NCI-H2171 (cell line): ENCODE results near the gene CRY1.
"Not testable (repeated sequence)": the region's sequence is repeated elsewhere in the genome, so short reads cannot be mapped to it uniquely, and the experiment has no call there.

Experiments used
- DNase-seq: peaks from one replicate; lab custom pipeline; 2025; lab: John Stamatoyannopoulos, UW

Gene CRY1

DNA sequence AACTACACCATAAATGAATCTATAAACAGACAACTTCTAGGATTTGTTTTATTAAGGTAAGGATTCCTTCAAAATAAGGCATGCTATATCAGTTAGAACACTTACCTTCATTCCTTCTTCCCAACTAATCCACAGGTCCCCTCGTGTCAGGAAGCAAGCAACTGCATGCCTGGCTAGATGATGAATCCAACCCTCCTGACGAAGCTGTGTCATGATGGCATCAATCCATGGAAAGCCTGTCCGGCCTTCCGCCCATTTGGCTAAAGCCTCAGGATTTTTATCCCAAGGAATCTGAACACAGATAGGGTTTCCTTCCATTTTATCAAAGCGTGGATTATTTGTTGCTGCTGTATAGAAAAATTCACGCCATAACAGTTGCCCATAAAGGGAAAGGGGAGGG lies 93.9 kb downstream of the CRY1 start:
- no peak for DNase-seq

DNA sequence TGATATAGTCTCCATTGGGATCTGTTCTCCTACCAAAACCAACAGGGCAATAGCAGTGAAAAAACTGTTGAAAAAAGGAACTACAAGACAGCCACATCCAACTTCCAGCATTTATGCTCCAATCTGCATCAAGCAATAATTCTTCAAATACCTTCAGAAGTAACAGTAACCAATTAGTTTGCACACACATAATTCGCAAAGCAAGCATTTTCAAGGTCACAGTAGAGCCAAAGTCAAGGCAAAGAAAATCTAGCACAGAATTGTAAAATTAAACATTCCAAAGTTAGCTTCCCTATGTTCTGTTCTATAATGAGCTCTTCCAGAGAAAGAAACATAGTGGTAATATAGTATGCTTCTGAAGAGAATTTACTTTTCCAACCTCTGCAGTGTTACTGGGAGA lies 95.4 kb downstream of the CRY1 start:
- no peak for DNase-seq

DNA sequence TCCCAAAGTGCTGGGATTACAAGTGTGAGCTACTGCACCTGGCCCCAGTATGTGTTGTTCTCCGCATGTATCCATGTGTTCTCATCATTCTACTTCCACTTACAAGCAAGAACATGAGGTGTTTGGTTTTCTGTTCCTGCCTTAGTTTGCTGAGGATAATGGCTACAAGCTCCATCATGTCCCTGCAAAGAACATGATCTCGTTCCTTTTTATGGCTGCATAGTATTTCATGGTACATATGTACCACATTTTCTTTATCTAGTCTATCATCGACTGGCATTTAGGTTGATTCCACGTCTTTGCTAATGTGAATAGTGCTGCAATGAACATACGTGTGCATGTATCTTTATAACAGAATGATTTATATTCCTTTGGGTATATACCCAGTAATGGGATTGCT lies 97.2 kb downstream of the CRY1 start:
- DNase-seq: not testable (repeated sequence)

DNA sequence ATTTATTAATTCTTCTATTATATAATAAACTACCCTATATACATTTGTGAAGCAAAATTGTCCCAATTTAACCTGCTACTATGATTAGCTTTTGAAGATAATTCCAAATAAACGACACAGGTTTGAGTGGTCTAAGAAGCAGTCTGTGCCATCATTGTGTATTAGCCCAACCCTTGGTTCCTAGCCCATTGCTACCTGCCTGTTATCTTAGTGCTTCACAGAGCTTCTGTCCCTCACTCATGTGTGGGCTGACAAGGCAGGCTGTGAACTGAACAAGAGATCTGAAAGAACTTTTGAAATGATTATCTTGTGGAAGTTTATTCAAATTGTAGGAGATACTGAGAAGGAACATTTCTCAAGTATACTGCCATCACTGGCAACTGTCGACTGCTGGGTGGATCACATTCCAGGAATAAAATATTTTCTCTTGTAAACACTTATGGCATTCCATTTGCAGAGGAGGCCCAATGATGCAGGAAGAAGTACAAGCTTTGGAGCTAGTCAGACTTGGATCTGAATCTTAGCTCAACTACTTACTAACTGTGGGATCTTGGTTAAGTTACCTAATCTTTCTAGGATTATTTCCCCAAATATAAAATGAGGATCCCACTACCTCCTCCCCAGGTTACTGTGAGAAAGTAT lies 98.6 kb downstream of the CRY1 start:
- no peak for DNase-seq

DNA sequence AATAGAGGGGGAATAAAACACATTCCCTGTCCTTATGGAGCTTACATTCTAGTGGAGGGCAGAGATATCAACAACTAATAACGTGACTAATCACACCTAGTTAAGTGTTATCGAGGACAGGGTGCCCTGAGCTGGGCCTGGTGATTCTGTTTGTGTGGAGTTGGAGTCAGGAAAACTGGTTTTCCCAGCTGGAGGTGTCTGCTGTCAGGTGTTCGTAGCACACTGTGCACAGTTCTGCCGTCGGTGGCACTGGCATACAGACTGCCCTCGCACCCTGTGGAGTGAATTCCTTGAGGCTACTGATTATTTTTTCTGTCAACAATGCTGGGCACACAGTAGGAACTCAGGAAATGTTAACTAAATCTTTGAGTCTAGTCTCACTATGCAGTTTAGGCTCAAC lies 105.5 kb downstream of the CRY1 start:
- no peak for DNase-seq

- peak; percentile 92 for DNase-seq
Observed at GRCh38 chr12:106986625-106987389, 106.5 kb downstream of the CRY1 start, which contains the start of gene MTERF2. TSS of gene MTERF2 (minus strand) at chr12:106987146. CDS start at chr12:106978714, 8,432 bp downstream.

DNA sequence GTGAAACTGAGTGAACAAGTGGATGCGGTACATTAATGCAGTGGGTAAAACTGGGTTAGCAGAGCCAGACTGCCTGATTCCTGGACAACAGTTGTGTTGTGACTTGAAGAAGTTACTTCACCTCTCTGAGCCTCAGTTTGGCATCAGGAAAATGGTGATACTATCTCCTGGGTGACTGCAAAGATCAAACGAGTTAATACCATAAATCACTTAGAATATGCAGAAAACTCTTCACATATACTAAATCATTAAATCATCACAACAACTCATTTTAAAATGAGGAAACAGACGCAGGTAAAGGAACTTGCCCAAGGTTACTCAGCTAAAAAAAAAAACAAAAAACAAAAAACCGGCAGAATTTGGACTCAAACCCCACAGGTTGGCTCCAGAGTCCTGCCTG lies 107.2 kb downstream of the CRY1 start:
- DNase-seq: no peak

- no peak for DNase-seq
Observed at GRCh38 chr12:106985479-106985878, 107.9 kb downstream of the CRY1 start.

DNA sequence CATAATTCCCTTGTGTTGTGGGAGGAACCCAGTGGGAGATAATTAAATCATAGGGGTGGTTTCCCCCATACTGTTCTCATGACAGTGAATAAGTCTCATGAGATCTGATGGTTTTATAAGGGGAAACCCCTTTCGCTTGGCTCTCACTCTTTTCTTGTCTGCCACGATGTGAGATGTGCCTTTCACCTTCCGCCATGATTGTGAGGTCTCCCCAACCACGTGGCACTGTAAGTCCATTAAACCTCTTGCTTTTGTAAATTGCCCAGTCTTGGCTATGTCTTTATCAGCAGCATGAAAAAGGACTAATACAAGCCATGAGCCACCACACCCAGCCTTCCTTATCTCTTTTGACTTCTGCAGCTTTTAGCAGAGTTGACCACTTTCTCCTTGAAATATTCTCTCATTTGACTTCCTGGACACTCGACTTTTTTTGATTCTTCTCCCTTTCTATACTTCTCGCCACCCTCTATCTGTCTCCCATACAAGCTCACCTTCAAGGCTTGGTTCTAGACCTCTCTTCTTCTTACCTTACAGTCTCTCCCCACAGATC lies 108.7 kb downstream of the CRY1 start:
- no peak for DNase-seq

DNA sequence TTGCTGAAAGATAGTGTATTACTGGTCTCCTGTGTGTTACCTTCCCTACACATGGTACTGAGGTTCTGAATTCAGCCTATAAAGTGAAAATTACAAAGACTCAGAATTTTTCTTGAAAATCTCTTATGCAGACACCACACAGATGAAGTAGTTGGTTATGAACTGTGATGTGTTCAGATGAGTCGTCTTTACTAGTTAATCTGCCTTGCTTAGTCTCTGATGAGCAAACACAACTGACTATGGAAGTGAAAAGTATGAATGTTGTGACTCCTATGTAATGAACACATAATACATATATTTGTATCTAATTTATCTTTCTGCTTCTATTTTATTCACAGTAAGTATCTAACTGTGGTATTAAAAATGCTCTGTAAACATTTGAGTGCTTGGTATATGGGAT lies 111.1 kb downstream of the CRY1 start:
- DNase-seq: no peak

DNA sequence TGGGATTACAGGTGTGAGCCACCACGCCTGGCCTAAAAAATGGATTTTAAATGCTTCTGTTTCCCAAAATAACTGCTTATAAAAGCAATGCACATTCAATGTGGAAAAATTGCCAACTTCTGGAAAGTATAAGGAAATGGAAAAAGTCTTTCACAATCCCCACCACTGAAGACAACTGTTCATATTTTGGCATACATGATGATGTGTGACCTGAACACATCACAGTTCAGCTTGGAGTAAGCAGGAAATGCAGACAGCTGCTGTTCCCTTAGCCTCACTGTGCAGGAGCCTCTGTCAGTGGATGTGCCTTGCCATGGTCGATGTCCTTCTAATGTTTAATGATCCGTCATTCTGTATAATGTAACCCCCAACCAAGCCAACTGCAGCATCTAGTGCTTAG lies 111.6 kb downstream of the CRY1 start:
- no peak for DNase-seq

GRCh38 chr12:106980944-106981343 lies 112.4 kb downstream of the CRY1 start:
- no peak for DNase-seq

GRCh38 chr12:106978035-106978800 lies 115.1 kb downstream of the CRY1 start:
- DNase-seq: peak; percentile 31

GRCh38 chr12:106976668-106977067 lies 116.7 kb downstream of the CRY1 start:
- DNase-seq: no peak

DNA sequence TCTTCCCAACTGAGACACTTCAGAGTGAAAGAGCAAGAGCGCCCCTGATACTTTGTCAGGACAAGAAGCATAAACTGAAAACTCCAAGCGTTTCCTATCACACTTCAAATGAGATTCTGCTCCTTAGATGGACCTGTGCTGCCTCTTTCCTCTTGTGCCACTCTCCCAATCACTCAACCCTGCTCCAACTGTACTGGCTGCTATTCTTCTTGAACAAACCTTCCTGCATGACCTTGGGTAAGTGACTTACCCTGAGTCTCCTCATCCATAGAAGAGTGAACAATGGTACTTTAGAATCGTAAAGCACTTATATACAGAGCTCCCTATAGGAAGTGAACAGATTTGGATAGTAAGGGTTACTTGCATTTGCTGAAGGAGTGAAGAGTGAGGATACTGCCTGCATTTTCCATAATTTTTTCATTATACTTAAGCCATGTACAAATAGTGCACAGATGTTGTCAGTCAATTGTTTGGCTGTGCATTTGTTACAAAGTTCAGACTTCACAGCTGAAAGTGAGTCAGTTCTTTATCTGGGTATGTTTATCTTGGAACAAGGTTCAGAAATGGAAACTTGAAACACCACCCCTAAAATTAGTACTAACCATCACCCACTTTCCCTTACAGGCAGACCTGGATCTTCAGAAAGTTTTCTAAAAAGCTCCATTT lies 117.2 kb downstream of the CRY1 start:
- no peak for DNase-seq

DNA sequence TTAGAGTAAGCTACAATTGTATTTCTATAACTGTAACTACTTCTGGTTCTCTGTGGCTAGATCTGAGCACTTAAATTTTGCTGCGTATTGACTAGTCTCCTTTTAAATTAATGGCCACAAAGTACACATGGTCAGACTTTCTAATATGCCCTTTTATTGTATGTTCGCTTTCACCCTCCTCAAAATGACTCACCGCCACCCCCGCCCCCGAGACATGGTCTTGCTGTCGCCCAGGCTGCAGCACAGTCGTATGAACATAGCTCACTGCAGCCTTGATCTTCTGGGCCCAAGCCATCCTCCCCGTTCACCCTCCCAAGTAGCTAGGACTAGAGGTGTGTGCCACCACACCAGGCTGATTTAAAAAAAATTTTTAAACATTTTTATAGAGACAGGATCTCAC lies 118.3 kb downstream of the CRY1 start:
- no peak for DNase-seq

- no peak for DNase-seq
Observed at GRCh38 chr12:106974511-106974910, 118.8 kb downstream of the CRY1 start.

GRCh38 chr12:106973545-106973944 lies 119.8 kb downstream of the CRY1 start:
- no peak for DNase-seq

DNA sequence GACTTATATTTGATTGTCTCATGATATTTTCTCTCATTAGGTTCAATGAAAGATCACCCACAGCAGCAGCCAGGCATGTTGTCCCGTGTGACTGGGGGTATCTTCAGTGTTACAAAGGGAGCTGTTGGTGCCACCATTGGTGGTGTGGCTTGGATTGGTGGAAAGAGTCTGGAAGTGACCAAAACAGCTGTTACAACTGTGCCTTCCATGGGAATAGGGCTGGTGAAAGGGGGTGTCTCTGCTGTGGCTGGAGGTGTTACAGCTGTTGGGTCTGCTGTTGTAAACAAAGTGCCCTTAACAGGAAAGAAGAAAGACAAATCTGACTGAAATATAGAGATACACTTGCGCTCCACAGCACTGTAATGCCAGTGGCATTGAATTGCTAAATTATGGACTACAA lies 122.3 kb downstream of the CRY1 start:
- DNase-seq: no peak

DNA sequence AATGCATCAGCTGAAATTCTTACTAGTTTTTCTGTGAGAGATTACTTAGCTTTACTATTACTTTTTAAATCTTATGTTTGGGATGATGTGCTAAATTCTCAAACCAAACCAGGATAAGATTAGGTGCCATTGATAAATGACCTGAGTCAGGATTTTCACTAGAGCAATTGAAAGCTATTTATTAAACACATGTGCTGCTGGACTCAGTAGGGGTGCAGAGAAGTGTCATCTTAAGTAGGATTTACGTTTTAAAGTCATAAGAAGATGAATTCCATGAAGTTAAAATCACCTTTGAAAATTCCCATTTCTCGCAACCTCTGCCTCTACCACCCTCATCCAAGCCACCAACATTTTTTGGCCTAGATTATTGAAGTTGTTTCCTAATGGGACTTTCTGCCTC lies 128.8 kb downstream of the CRY1 start:
- DNase-seq: no peak

GRCh38 chr12:106962286-106962685 lies 131.1 kb downstream of the CRY1 start:
- no peak for DNase-seq

GRCh38 chr12:106960443-106960842 lies 132.9 kb downstream of the CRY1 start:
- DNase-seq: no peak
